DOHH2 (cell line): ENCODE data around the gene RAP2A.

Experiments
- H3F3A ChIP-seq: fragments of 200-600 bp; sonication (generic), shearing (Covaris generic); 2 replicates; pipeline ENCODE4 v1.6.0; 2016; ENCODE audit warnings: antibody characterized with exemption, mild to moderate bottlenecking; ENCODE audit not compliant: control insufficient read depth, insufficient read depth
- H3K27ac ChIP-seq: fragments of 200-600 bp; sonication (generic); 2 replicates; pipeline ENCODE4 v1.5.1; 2014; ENCODE audit warnings: low read depth, mild to moderate bottlenecking, low read length, moderate library complexity
- H3K27me3 ChIP-seq: fragments of 200-600 bp; sonication (generic); 2 replicates; pipeline ENCODE4 v1.6.1; 2014; ENCODE audit warnings: mild to moderate bottlenecking, low read length, mixed read lengths; ENCODE audit not compliant: control insufficient read depth
- H3K36me3 ChIP-seq: fragments of 200-600 bp; sonication (generic); 2 replicates; pipeline ENCODE4 v1.6.1; 2014; ENCODE audit warnings: mild to moderate bottlenecking, low read length, moderate library complexity, mixed read lengths; ENCODE audit not compliant: control insufficient read depth
- H3K4me1 ChIP-seq: fragments of 200-600 bp; sonication (generic); 2 replicates; pipeline ENCODE4 v1.6.1; 2014; ENCODE audit warnings: mild to moderate bottlenecking, low read length, mixed read lengths; ENCODE audit not compliant: control insufficient read depth
- H3K4me2 ChIP-seq: fragments of 200-600 bp; sonication (generic); 2 replicates; pipeline ENCODE4 v1.6.0; 2014; ENCODE audit warnings: mild to moderate bottlenecking, low read length, moderate library complexity
- H3K4me3 ChIP-seq: fragments of 200-600 bp; sonication (generic); 2 replicates; pipeline ENCODE4 v1.5.1; 2014; ENCODE audit warnings: mild to moderate bottlenecking, low read length, mixed read lengths
- H3K79me2 ChIP-seq: fragments of 200-600 bp; sonication (generic); 2 replicates; pipeline ENCODE4 v1.6.1; 2014; ENCODE audit warnings: mild to moderate bottlenecking, low read length, mixed read lengths; ENCODE audit not compliant: control insufficient read depth
- H3K9me2 ChIP-seq: fragments of 200-600 bp; sonication (generic); replicated peaks from 2 replicates; pipeline ENCODE4 v1.6.1; 2014; ENCODE audit warnings: mild to moderate bottlenecking, low read length, mixed read lengths; ENCODE audit not compliant: control insufficient read depth
- H3K9me3 ChIP-seq: fragments of 200-600 bp; sonication (generic); 2 replicates; pipeline ENCODE4 v1.6.1; 2014; ENCODE audit warnings: antibody characterized with exemption, low read length, mixed read lengths; ENCODE audit not compliant: control insufficient read depth, insufficient read depth
- H4K20me1 ChIP-seq: fragments of 200-600 bp; sonication (generic); 2 replicates; pipeline ENCODE4 v1.6.0; 2014; ENCODE audit warnings: low read depth, mild to moderate bottlenecking, antibody characterized with exemption, low read length, moderate library complexity; ENCODE audit not compliant: control insufficient read depth, insufficient read depth
- EZH2phosphoT487 ChIP-seq: fragments of 200-600 bp; sonication (generic); IDR thresholded peaks from 2 replicates; pipeline ENCODE4 v1.6.1; 2017; ENCODE audit warnings: borderline replicate concordance, mild to moderate bottlenecking, antibody characterized with exemption, low read length, moderate library complexity, mixed read lengths
- TF ChIP-seq, protein P1 (sequence below): fragments of 200-600 bp; sonication (generic); IDR thresholded peaks from one replicate; pipeline ENCODE4 v1.5.1; 2014; ENCODE audit warnings: antibody characterized with exemption, mild to moderate bottlenecking, low read depth, low read length; ENCODE audit not compliant: poor library complexity, severe bottlenecking

RAP2A gene

DNA sequence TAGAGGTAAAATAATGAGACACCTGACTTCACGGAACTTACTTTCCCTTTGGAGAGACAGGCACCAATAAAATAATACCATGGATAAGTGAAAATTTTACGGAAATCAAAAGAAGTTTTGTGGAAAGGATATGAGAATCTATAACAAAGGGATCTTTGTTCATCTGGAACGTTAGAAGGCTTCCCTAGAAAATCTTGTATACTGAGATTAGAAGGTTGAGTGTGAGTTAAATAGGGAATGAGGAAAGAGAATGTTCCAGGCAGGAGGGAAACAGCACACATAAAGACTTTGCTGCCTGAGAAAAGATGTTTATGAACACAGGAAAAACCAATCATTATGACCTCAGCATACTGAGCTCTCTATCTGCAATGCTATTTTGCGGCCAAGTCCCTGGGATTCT, 19.6 kb upstream of the RAP2A start:
- Histone ChIP-seq H3K4me3 (no peak overlapping the region), H3K36me3 (no peaks in the 10 kb centered on the region), H3F3A (no peaks in the 10 kb centered on the region), H3K27ac (no peak overlapping the region), H3K9me2 (no peaks in the 10 kb centered on the region), H3K9me3 (no peaks in the 10 kb centered on the region), H3K79me2 (no peaks in the 10 kb centered on the region), H3K4me2 (no peak overlapping the region), H4K20me1 (no peaks in the 10 kb centered on the region), H3K4me1 (no peaks in the 10 kb centered on the region), H3K27me3 (peaks cover 3% of the 10 kb centered on the region; the same call in 1 of the 2 replicates)
- TF ChIP-seq, protein P1, sequence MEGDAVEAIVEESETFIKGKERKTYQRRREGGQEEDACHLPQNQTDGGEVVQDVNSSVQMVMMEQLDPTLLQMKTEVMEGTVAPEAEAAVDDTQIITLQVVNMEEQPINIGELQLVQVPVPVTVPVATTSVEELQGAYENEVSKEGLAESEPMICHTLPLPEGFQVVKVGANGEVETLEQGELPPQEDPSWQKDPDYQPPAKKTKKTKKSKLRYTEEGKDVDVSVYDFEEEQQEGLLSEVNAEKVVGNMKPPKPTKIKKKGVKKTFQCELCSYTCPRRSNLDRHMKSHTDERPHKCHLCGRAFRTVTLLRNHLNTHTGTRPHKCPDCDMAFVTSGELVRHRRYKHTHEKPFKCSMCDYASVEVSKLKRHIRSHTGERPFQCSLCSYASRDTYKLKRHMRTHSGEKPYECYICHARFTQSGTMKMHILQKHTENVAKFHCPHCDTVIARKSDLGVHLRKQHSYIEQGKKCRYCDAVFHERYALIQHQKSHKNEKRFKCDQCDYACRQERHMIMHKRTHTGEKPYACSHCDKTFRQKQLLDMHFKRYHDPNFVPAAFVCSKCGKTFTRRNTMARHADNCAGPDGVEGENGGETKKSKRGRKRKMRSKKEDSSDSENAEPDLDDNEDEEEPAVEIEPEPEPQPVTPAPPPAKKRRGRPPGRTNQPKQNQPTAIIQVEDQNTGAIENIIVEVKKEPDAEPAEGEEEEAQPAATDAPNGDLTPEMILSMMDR: no peak
- no peak for TF ChIP-seq EZH2phosphoT487

DNA sequence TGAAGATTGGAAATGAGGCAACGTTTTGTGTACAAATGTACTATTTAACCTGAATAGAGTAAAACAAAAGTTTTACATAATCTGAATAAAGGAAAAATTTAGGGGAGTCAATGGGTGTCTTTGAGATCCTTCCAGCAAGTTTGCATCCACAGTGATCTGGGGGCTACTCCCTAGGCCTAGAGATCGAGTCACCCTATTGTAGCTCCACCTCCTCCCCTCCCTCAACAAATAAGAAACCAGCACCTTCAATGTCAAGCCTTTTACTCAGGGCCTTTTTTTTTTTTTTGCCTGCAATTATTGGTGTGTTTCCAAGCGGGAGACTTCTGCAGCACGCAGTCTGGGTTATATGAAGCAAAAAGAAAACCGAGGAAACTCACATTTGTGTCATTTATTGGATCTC, 16.3 kb upstream of the RAP2A start:
- no peaks in the 10 kb centered on the region for H3K36me3 ChIP-seq
- no peak overlapping the region for H3K4me3 ChIP-seq
- no peak overlapping the region for H3K4me2 ChIP-seq
- H3F3A ChIP-seq: no peaks in the 10 kb centered on the region
- H4K20me1 ChIP-seq: no peaks in the 10 kb centered on the region
- H3K79me2 ChIP-seq: no peaks in the 10 kb centered on the region
- no peaks in the 10 kb centered on the region for H3K9me3 ChIP-seq
- TF ChIP-seq, protein P1: no peak
- TF ChIP-seq EZH2phosphoT487: no peak
- H3K4me1 ChIP-seq: no peaks in the 10 kb centered on the region
- no peaks in the 10 kb centered on the region for H3K9me2 ChIP-seq
- H3K27ac ChIP-seq: no peak overlapping the region
- no peaks in the 10 kb centered on the region for H3K27me3 ChIP-seq

DNA sequence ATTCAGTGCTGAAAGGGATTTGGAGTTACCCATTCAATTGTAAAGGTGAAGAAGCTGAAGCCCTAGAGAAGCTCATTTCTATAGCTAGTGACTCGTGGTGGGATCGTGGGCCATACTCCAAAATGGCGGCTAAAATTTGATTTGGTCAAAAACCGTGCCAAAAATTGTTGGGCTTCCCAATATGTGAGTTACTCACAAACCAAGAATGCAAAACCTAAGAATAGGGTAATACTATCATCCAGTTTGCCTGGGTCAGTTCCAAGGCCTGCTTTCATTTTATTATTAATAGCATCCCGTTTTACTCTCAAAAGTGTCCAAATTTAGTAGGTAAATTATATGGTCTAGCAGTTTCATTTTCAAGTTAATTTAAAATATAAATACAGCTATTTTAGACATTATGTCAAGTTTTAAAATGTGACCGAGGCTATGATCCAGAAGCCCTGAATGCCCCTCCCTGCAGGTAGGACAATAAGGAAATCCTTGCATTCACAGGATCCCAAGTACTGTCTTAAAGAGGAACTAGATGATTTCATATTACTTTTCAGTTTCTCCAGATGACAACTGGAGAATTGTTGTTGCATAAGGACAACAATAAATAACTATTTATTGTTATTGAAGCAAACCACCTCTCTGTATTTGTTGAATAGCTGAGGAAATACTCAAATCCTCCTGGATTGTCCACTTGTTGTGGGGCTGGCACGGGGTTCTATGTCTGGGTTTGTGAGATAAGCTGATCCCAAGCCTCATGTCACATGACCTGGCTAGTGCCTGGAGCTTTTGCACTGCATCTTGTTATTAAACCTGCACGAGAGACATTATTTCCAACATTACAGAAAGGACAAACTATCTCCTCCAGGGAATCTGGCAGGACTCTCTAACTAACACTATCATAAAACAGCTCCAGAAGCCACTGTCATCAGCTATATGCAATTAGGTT, 11.6 kb upstream of the RAP2A start:
- H3K9me2 ChIP-seq: no peaks in the 10 kb centered on the region
- no peak overlapping the region for H3K27ac ChIP-seq
- TF ChIP-seq EZH2phosphoT487: no peak
- TF ChIP-seq, protein P1: no peak
- no peak overlapping the region for H3K4me2 ChIP-seq
- no peaks in the 10 kb centered on the region for H4K20me1 ChIP-seq
- H3K4me1 ChIP-seq: no peaks in the 10 kb centered on the region
- H3F3A ChIP-seq: no peaks in the 10 kb centered on the region
- H3K36me3 ChIP-seq: no peaks in the 10 kb centered on the region
- no peaks in the 10 kb centered on the region for H3K79me2 ChIP-seq
- H3K27me3 ChIP-seq: no peaks in the 10 kb centered on the region; the same call in 1 of the 2 replicates
- no peak overlapping the region for H3K4me3 ChIP-seq
- H3K9me3 ChIP-seq: no peaks in the 10 kb centered on the region
